Heart left ventricle (tissue), 16 donors: ENCODE measurements around the gene DIAPH2. TPM values are rescaled to one million over a fixed set of nuclear protein-coding genes. Genes with fewer than 3 reads are reported as not detected.

Experiments
- ATAC-seq, 4 donors: fragments of 200-7000 bp; cut with Tn5 transposase; one replicate each; pipeline ENCODE4 v1.9.1; 2020 to 2022; ENCODE audit warnings: moderate library complexity in 4 of 4, mild to moderate bottlenecking in 3 of 4, moderate number of reproducible peaks in 1 of 4
- DNase-seq, 5 donors: peaks; one replicate each; pipeline ENCODE4 v3.0.0-alpha.2; 2020
- H3K27ac ChIP-seq, 12 donors: fragments of 200-600 bp; sonication (generic) in 4 of 12; one replicate each; pipeline versions ENCODE4 v1.5.0 to v1.8.0; 2016 to 2022; ENCODE audit warnings: mild to moderate bottlenecking in 2 of 12
- H3K27me3 ChIP-seq, 9 donors: fragments of 200-600 bp; sonication (generic) in 2 of 9; one replicate each; pipeline versions ENCODE4 v1.5.1 to v1.8.0; 2016 to 2022; ENCODE audit warnings: mild to moderate bottlenecking in 3 of 9
- H3K36me3 ChIP-seq, 9 donors: fragments of 200-600 bp; sonication (generic) in 2 of 9; one replicate each; pipeline versions ENCODE4 v1.5.0 to v1.8.0; 2018 to 2022; ENCODE audit warnings: mild to moderate bottlenecking in 2 of 9
- H3K4me1 ChIP-seq, 12 donors: fragments of 200-600 bp; sonication (generic) in 4 of 12; one replicate each; pipeline versions ENCODE4 v1.5.0 to v1.8.0; 2016 to 2022; ENCODE audit warnings: mild to moderate bottlenecking in 3 of 12
- H3K4me3 ChIP-seq, 12 donors: fragments of 200-600 bp; sonication (generic) in 4 of 12; one replicate each; pipeline versions ENCODE4 v1.5.0 to v1.8.0; 2017 to 2022; ENCODE audit warnings: mild to moderate bottlenecking in 9 of 12, moderate library complexity in 4 of 12
- H3K9me3 ChIP-seq, 12 donors: fragments of 200-600 bp; sonication (generic) in 4 of 12; one replicate each; pipeline versions ENCODE4 v1.5.0 to v1.8.0; 2016 to 2022; ENCODE audit warnings: mild to moderate bottlenecking in 1 of 12
- POLR2A ChIP-seq, 2 donors: fragments of 450-650 bp; IDR thresholded peaks; one replicate each; pipeline ENCODE4 v1.6.1; 2017; ENCODE audit warnings: antibody characterized with exemption in 2 of 2, mild to moderate bottlenecking in 2 of 2, moderate library complexity in 2 of 2
- WGBS, 4 donors: extraction: QIAGEN DNeasy Blood & Tissue Kit in 2 of 4; methylation state at CpG; one replicate each; pipeline versions ENCODE4 v1.1.5 to v1.1.7; 2013 to 2018; 5-methylcytosine and 5-hydroxymethylcytosine counted together
- intact Hi-C, 10 donors: fragments of 100-400 bp; cut with DNase I; formaldehyde crosslinking; loops; one replicate each; pipeline versions ENCODE4 v1.11.1 to v1.14.2; 2022
- polyA plus RNA-seq, 2 donors: library from polyadenylated mRNA; stranded (reverse); fragments of 200-250 nt; gene quantifications; one replicate each; pipeline ENCODE4 v1.2.3, GENCODE V29; 2013
- total RNA-seq, 9 donors: library from RNA; depleted of rRNA in 2 of 9; stranded (reverse); fragments of >200 nt in 2 of 9; fragmentation: NEBNext Ultra II Directional in 3 of 9; extraction: Animal tissue kit (Norgen Biotek cat#: 25700) in 3 of 9; gene quantifications; one replicate each; pipeline versions ENCODE4 v1.1.0 to v1.2.4, GENCODE V29; 2016 to 2023
- TF ChIP-seq, protein P1 (sequence below), 12 donors: fragments of 200-600 bp; sonication (generic) in 4 of 12; IDR thresholded peaks; one replicate each; pipeline versions ENCODE4 v1.5.0 to v1.8.0; 2018 to 2022; ENCODE audit warnings: antibody characterized with exemption in 12 of 12, mild to moderate bottlenecking in 5 of 12
- donor health status: ischemic (EF 13 %, LVEDD 7.1; RV severe dilation, severe dysfunction).
- donor health status: healthy with polysubstance abuse.
- donor health status: DM: no; HTN: yes; CAD: no.
- donor health status: DM: no; HTN: no; CAD: no.
- donor health status: ischemic (EF 25% LVEDD 6.9; RV normal size, moderate dysfunction).
- donor health status: ischemic (EF 25% LVEDD 5.7; RV mildly dilated, moderate dysfunction).
- donor health status: healthy.
- donor health status: DM: yes; HTN: yes; CAD: no.
- donor health status: ischemic (EF 35%, LVEDD 5.7; RV mildly dilated, moderate dysfunction).
- donor health status: nonischemic (EF 11% LVEDD 7.7; RV severe dilation, severe dysfunction).
- donor health status: DM: yes; HTN: yes; CAD: no.
- donor health status: PGD.
- donor health status: ischemic (EF 29% LVEDD 5.4; RV normal size, mild dysfunction).
- donor health status: nonischemic (EF 23%, LVEDD 6.1; RV moderate dilation, normal function).

DIAPH2 gene
- total and polyA plus RNA-seq, 11 donors = 3.7 to 18.8 (median 12.3) TPM

DNA sequence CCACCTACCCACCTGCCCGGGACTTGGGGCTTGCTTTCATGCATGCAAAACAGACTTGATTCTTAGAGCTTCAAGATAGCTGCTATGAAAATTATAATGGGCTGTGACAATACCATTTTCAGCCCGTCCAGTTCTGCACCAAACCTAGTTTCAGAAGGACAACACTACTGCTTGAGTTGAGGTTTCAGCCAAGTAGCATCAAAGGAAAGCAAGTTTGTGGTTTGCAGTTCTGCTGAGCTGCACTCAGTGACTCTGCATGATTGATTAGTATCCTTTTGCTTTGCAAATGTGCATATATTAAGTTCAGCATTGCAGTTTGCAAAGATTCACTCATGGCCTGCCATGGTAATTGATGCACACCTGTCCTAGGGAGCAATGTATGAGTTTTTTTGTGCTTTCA lies 641.8 kb downstream of the DIAPH2 start:
- ATAC-seq (no peak), DNase-seq (no peak)
- Histone ChIP-seq H3K27me3 (no peaks in the 10 kb centered on the region), H3K27ac (no peak overlapping the region), H3K9me3 (no peaks in the 10 kb centered on the region), H3K4me1 (no peaks in the 10 kb centered on the region), H3K4me3 (no peak overlapping the region), H3K36me3 (no peaks in the 10 kb centered on the region)
- TF ChIP-seq, protein P1, sequence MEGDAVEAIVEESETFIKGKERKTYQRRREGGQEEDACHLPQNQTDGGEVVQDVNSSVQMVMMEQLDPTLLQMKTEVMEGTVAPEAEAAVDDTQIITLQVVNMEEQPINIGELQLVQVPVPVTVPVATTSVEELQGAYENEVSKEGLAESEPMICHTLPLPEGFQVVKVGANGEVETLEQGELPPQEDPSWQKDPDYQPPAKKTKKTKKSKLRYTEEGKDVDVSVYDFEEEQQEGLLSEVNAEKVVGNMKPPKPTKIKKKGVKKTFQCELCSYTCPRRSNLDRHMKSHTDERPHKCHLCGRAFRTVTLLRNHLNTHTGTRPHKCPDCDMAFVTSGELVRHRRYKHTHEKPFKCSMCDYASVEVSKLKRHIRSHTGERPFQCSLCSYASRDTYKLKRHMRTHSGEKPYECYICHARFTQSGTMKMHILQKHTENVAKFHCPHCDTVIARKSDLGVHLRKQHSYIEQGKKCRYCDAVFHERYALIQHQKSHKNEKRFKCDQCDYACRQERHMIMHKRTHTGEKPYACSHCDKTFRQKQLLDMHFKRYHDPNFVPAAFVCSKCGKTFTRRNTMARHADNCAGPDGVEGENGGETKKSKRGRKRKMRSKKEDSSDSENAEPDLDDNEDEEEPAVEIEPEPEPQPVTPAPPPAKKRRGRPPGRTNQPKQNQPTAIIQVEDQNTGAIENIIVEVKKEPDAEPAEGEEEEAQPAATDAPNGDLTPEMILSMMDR (IDR thresholded peaks at IDR 0.05) = no peak
- TF ChIP-seq POLR2A (IDR thresholded peaks at IDR 0.05) = no peak
- 74 to 98% (median 83%) methylated on average over 2 of the region's 2 CpGs for WGBS, 4 donors
- intact Hi-C loops = no loop called here

DNA sequence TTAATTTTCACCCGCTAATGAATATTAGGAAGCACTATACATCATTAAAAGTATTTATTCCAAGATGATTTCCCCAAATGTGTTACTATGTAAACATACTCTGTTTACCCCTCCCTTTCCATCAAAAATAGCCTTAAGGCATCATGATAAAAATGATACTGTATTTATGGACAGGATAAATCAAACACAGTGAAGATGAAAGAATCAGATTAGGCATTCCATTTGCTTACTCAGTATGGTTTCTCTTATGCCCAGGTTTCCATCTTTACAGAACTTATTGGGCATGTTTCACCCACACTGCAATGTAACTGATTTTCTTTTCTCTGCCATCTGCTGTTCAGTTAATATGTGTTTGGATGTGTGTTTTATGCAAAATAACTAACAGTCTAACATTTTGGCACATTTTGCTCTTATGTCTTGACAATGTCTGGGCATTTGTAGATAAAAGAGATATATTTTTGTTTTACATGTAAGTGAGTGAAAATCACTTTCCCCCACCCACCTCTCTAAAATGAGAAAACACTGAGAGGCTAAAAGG lies 644.3 kb downstream of the DIAPH2 start:
- Histone ChIP-seq H3K9me3 (no peaks in the 10 kb centered on the region), H3K36me3 (no peaks in the 10 kb centered on the region), H3K4me3 (no peak overlapping the region), H3K4me1 (no peaks in the 10 kb centered on the region), H3K27ac (no peak overlapping the region), H3K27me3 (no peaks in the 10 kb centered on the region)
- 83 to 100% (median 91%) methylated on average over 1 of the region's 1 CpG for WGBS, 4 donors
- ATAC-seq = no peak
- intact Hi-C loops = no loop called here
- TF ChIP-seq, protein P1 (IDR thresholded peaks at IDR 0.05) = no peak
- no peak for TF ChIP-seq POLR2A (IDR thresholded peaks at IDR 0.05)
- DNase-seq = no peak

DNA sequence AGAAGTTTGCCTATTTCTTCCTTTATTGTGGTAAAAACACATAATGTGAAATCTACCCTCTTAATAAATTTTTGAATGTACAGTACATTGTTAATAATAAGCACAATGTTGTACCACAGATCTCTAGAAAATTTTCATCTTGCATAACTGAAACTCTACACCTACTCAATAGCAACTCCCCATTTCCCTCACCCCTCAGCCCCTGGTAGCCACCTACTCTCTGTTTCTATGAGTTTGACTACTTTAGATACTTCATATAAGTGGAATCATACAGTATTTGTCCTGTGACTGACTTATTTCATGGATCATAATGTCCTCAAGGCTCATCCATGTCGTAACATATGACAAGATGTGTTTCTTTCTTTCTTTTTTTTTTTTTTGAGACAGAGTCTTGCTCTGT lies 645.5 kb downstream of the DIAPH2 start:
- H3K4me3 ChIP-seq = no peak overlapping the region
- no peaks in the 10 kb centered on the region for H3K27me3 ChIP-seq
- WGBS, 4 donors = 77 to 100% (median 89%) methylated on average over 1 of the region's 1 CpG
- no peak overlapping the region for H3K27ac ChIP-seq
- H3K36me3 ChIP-seq = no peaks in the 10 kb centered on the region
- H3K4me1 ChIP-seq = no peaks in the 10 kb centered on the region
- no peak for DNase-seq
- intact Hi-C loops = no loop called here
- no peak for ATAC-seq
- no peaks in the 10 kb centered on the region for H3K9me3 ChIP-seq
- no peak for TF ChIP-seq POLR2A (IDR thresholded peaks at IDR 0.05)
- TF ChIP-seq, protein P1 (IDR thresholded peaks at IDR 0.05) = no peak

DNA sequence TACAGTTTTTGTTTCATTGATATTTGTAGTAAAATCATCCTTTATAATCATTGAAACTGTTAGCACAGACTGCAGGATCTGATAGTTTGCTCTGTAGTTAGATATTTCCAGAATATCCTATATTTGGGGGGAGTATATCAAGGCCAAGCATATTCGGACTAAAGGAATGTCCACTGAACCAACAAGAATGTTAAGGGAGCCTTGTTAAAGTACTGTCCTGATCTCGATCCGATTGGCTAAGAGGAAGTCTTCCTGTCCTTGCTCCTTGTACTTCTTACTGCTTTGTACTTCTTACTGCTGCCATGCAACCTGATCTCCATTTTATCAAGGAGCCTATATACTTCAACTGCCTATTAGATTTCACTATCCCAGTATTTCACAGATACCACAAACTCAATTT lies 648.3 kb downstream of the DIAPH2 start:
- Histone ChIP-seq H3K36me3 (no peaks in the 10 kb centered on the region), H3K4me3 (no peak overlapping the region), H3K27ac (no peak overlapping the region), H3K4me1 (no peaks in the 10 kb centered on the region), H3K9me3 (no peaks in the 10 kb centered on the region), H3K27me3 (no peaks in the 10 kb centered on the region)
- 74 to 95% (median 82%) methylated on average over 3 of the region's 3 CpGs for WGBS, 4 donors
- no peak for ATAC-seq
- intact Hi-C loops = no loop called here
- TF ChIP-seq, protein P1 (IDR thresholded peaks at IDR 0.05) = no peak
- TF ChIP-seq POLR2A (IDR thresholded peaks at IDR 0.05) = no peak
- DNase-seq = no peak
